T-helper 1 cell treated with Interleukin-12 subunit alpha and Interleukin-12 subunit beta and Interleukin-4 antibody, amounts not matched to agents 30 ng/mL and 1 ng/mL, for 36 hours (primary cell): ENCODE data around the gene SIGLEC11. TPM values are rescaled to one million over a fixed set of nuclear protein-coding genes. Genes with fewer than 3 reads are reported as not detected.
"Not testable (repeated sequence)": the region's sequence is repeated elsewhere in the genome, so short reads cannot be mapped to it uniquely, and the experiment has no call there.

ENCODE experiments used
- intact Hi-C: fragments of 100-400 bp; cut with micrococcal nuclease; formaldehyde crosslinking; loops from one replicate; pipeline ENCODE4 v1.15.1; 2024
- total RNA-seq: library from RNA; stranded (reverse); gene quantifications from 2 replicates; pipeline ENCODE4 v1.2.3, GENCODE V29; 2022

SIGLEC11 gene
- total RNA-seq, 1 donor from 2014 or later, result not detected

DNA sequence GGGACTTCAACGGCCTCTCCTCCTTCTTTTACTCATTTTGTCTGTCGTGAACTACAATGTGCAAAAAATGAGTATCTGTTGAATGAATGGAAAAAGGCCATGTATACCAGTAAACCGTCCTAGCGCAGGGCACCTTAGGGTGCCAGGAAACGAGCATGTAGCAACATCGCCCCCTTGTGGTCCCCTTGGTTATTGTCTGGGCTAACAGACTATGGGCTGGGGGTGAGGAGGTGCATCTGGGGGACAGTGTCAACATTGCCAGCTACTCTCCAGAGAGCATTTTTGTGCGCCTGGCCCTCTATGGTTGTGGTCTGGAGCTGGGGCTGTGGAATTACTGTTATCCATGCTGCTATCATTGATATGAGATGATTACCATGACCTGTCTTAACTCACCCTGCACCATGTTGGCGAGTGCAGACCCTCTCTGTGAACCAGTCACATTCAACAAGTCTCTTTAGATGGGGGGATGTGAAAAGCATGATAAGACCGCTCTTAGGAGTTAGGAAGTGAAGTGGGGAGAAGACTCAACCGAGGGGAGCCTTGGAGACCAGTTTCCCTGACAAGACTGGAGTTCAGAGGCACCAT, 22.8 kb upstream of the SIGLEC11 start:
- intact Hi-C loops, result loop anchor here (1.0 to 10.0 kb wide), 3 partner anchors 46 to 289 kb away; partner anchors contain the start of genes CPT1C, FUZ and MED25

DNA sequence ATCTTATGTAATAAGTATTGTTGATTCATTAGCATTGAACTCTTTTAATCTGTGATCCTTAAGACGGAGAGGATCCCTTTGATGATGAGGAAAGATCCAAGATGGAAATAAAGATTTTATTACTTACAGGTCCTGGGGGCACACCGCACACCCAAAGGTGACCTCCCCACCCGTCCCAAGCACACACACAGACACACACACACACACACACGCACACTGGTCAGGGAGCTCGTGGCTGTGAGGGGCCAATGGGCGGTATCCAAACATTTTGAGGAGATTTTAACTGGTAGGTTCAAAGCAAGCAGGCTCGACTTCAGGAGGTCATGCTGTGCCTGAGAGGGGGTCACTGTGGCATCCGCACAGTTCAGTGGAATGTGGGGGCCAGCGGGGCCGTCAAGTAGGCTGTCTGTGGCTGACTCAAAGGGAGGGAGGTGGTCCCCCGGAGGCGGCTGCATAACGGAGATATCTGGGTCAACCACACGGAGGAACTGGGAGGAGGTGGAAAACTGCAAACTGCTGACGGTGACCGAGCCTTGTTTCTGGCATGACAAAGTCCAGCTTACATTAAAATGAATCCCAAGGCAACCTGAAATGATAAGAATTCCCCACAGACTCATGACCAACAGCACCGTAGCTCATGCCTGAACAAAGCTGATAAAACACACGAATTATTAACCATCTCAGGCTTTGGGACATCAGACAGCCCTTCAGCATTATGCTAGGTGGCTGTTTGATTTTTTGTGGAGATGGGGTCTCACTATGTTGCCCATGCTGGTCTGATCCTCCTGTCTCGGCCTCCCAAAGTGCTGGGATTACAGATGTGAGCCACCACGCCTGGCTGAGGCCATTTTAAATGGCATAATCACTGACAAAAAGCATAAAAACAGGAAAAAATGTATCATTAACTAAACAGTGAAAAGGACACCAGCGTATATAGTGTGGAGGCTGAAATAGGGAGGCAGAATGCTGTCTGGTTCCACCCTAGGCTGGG, 20.9 kb upstream of the SIGLEC11 start:
- intact Hi-C loops, result loop anchor here (10.0 kb wide), 2 partner anchors 167 to 287 kb away; partner anchors contain the start of genes CPT1C, FUZ and MED25

DNA sequence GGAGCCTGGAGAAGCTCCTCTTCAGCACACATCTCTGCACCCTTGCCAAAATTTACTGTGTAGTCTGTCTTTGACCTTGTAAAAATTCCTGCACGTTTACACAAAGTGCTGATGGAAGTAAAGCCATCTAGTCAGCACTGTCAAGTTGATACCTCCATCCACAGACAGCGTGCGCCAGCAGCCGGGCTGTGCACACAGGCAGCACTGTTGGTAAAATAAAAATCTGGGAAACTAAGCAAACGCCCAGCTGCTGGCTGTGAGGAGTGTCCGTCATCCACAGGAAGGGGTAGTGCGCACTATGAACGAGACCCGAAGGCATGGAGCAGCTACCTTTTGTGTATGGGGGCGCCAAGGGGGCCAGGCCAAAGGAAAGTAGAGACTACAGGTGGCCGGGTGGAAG, 17.4 kb upstream of the SIGLEC11 start:
- intact Hi-C loops, result no loop called here

DNA sequence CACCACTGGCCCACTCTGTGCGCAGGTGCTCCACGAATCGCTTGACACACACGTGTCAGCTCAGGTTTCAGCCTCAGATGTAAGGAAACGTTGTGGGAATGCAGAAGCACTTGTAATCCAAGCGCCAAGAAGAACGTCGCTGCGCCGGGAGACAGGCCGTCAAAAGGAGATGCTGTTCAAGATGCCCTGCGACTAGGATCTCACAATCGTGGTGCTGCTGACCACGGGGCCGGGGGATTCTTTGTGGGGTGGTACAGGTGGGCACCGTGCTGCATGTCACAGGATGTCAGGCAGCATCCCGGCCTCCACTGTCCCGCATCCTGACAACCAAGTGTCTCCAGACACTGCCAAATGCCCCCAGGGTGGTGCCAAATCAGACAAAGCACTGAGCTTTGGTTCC, 16.9 kb upstream of the SIGLEC11 start:
- intact Hi-C loops, result no loop called here

DNA sequence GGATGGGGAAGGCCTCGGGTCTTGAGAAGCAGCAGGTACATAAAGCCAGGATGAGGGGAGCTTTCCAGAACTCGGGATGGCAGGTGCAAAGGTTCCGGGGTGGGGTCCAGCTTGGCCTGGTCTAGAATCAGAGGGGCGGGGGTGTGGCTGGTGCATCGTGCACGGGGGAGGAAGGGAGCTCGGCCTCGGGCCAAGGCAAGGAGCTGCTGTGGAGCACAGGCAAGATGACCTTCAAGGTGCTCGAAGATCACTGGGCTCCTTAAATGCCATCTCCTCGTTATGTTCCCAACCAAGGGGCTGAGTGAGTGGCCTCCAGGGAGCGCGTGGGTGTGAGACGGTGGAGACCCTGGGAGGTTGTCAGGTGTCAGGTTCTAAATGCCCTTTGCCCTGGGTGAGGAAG, 16.1 kb upstream of the SIGLEC11 start:
- intact Hi-C loops, result no loop called here

DNA sequence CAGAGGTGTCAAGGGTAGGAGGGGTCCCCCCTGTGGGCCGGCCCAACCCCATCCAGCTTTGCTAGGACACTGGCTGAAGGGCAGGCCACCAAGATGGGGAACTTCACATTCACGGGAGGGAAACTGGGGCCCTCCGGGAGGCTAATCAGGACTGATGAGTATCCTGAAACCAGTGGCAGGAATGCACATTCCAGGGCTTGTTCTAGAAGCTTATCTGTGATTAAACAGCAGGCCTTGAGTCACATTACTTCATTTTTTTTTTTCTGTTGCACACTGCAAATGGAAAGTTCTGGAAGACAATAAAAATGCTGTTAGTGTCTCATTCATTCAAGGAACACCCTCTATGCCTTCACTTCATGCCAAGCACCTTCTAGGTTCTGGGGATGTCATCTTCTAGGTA, 15.5 kb upstream of the SIGLEC11 start:
- intact Hi-C loops, result no loop called here

DNA sequence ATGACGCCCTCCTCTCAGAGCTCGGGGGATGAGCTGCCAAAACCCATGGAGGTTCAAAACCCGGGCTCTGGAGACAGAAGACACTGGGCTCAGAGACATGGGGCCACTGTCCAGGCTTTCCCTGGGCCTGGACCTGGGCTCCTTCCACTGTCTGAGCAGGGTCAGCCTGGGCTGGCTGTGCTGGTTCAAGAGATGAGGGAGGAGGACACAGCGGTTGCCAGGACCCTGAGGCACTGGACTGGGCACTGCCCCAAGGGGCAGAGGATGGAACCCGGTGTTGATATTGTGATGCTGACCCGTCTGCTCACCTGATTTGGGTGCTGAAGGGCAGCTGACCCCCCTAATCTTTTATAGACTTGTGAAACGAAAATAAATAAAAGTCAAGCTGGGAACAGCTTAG, 14.1 kb upstream of the SIGLEC11 start:
- intact Hi-C loops, result no loop called here

DNA sequence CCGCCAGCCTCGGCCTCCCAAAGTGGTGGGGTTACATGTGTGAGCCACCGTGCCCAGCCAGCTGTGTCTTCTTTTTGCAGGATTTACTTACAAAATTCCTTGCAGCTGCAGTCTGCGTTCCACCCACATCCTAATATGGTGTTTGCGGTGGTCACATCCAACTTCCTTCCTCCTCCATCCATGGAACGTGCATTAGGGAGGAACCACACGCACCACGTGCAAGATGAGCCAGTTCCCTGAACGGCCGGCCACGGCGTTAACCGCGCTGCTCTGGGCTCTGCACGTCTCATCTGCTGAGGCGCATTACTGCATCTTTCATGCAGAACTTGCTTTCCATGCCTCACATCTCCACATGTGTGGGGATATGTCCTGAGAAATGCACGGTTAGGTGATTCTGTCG, 13.0 kb upstream of the SIGLEC11 start:
- intact Hi-C loops, result no loop called here

DNA sequence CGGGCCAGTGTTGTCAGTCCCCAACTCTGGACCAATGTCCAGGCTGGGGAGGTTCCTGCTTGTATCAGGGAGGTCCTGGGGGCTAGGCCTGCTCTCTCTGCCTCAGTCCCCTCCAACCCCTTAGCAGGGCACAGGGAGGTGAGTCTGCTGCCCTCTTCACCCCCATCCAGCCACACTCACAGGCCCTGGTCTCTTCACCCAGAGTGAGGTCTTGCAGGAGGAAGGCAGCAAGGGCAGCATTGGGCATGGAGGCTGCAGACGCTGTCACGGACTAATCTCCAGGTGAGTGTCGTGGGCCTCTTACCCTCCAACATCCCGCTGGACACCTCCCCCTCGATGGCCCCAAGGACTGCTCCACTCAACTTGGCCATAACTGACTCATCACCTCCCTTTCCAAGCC, 11.9 kb upstream of the SIGLEC11 start:
- intact Hi-C loops, result no loop called here

DNA sequence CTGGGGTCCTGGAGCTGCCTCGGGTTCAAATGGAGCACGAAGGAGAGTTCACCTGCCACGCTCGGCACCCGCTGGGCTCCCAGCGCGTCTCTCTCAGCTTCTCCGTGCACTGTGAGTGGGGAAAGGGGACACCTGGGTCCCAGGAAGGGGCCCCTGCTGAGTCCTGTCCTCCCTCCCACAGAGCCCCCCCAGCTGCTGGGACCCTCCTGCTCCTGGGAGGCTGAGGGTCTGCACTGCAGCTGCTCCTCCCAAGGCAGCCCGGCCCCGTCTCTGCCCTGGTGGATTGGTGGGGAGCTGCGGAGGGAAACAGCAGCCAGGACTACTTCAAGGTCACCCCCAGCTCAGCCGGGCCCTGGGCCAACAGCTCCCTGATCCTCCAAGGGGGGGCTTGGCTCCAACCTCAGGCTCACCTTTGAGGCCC, 11.0 kb upstream of the SIGLEC11 start:
- intact Hi-C loops, result no loop called here

DNA sequence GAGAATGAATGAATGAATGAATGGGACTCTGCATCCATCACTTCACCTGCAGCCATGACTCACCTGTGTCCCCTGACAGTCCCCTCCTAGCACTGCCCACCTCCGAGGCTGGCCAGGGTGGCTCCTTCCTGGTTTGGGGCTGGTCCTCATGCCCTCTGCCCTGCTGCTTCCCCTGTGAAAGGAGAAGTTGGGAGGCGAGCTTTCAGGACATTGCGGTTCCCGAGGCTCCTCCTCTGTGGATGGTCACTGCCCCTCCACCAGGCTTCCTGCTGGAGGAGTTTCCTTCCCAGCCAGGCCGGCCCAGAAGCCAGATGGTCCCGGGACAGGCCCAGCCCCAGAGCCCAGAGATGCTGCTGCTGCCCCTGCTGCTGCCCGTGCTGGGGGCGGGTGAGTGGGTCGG, 8.4 kb upstream of the SIGLEC11 start:
- intact Hi-C loops, result not testable (repeated sequence)

DNA sequence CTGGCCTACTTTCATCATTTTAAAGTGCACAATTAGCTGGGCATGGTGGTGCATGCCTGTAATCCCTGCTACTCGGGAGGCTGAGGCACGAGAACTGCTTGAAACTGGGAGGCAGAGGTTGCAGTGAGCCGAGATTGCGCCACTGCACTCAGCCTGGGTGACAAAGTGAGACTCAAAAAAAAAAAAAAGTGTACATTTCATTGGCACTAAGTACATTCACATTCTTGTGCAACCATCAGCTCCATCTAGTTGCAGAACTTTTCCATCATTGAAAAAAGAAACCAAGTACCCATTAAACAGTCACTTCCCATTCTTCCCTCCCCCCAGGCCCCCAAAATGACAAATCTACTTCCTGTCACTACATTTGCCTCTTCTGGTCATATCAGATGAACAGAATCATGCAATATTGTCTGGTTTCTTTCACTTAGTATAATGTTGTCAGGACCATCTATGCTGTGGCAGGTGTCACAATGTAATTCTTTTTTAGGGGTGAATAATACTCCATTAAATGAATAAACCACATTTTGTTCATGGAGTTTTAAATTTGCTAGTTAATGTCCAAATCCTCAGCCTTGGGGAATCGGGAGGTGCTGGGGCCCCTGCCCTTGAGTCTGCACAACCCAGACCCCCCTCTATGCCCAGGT, 7.4 kb upstream of the SIGLEC11 start:
- intact Hi-C loops, result no loop called here

DNA sequence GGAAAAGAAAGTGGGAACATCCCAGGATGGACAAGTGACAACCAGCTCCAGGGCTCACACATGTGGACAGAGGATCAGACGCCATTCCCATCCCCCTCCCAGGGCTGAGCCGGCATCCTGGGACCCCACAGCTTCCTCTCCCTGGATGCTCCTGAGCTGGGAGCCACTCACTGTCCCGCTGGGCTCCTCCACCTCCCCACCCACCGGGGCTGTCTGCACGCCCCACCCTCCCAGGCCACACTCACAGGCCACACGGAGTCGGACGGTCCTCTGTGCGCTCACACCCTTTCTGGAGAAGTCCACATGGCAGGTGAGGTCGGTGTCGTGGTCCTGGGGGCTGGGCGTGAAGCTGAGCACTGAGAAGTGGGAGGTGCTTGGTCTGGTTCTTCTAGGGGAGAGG, 1.1 kb downstream of the SIGLEC11 start:
- intact Hi-C loops, result not testable (repeated sequence)

DNA sequence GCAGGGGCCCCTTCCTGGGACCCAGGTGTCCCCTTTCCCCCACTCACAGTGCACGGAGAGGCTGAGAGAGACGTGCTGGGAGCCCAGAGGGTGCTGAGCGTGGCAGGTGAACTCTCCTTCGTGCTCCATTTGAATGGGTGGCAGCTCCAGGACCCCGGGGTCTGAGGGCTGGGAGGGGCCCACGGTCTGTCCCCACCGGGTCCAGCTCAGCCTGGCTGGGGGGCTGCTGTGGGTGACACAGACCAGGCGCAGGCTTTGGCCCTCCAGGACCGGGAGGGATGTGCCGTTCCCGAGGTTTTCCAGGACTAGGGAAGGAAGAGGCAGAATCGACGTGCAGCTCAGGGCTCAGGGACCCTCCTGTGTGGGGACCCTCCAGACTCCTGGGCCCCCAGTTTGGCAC, 2.4 kb downstream of the SIGLEC11 start:
- intact Hi-C loops, result not testable (repeated sequence)

DNA sequence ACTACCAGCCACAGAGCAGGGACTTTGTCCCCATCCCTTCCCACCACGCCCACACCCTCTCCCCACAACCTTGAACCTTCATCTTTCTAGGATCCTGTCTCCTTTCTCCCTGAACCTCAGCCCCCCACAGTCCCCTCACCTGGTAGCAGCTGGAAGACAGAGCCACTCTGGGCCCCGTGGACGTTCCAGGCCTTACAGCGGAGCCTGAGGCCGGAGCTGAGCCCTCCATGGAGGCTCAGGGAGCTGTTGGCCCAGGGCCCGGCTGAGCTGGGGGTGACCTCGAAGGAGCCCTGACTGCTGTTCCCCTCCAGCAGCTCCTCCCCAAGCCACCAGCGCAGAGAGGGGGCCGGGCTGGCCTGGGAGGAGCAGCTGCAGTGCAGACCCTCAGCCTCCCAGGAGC, 2.8 kb downstream of the SIGLEC11 start:
- intact Hi-C loops, result not testable (repeated sequence)

DNA sequence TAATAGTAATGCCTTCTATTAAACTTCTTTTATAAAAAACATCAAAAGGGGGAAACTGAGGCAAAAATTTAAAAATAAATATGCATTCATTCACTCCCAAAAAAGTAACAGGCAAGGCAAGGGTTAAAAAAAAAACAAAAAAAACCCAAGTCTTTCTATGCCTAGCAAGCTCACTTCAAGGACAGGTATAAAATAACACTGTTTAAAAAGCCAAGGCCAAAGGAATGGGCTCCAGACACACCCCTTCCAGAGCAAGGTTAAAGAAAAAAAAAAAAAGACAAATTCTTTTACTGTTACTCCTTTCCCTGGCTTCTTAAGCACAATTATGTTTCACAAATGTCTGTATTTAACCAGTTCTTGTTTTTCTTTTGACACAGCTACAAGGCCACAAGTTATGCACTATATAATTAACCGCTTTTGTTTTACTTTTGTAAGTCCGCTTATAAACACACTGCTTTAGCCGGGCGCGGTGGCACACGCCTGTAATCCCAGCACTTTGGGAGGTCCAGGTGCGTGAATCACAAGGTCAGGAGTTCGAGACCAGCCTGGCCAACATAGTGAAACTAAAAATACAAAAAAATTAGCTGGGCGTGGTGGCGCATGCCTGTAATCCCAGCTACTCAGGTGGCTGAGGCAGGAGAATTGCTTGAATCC, 3.6 kb downstream of the SIGLEC11 start:
- intact Hi-C loops, result no loop called here

DNA sequence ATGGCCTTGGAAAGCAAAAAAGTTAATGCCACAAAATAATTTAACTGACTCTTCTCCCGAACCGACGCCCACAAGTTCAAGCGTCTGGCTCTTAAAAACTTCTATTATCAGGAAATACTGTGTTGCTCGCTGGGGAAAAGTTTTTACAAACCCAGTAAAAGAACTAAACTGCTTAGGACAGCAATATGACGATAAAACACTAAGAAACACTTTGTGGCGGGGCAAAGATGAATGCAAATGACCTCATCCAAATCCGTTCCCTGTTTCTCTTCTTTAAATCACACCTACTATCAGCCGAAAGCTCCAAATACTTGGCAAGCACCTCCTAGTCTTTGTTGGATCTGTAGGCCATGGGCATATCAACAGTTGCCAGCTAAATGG, 4.9 kb downstream of the SIGLEC11 start:
- intact Hi-C loops, result no loop called here

DNA sequence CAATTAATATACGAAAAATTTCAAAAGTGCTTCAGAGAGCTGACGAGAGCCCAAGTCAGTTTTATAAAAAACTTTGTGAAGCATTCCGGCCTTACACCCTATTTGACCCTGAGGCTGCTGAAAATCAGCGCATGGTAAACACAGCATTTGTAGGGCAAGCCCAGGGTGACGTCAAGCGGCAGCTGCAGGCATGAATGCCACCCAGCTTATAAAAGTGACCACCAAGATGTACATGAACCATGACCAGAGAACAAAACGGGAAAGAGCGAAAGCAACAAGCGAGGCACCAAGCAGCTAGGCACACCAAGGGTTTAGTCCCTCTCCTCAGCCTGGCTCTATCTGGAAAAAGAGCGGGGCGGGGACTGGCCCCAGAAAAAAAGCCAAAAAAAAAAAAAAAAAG, 6.0 kb downstream of the SIGLEC11 start:
- intact Hi-C loops, result no loop called here

DNA sequence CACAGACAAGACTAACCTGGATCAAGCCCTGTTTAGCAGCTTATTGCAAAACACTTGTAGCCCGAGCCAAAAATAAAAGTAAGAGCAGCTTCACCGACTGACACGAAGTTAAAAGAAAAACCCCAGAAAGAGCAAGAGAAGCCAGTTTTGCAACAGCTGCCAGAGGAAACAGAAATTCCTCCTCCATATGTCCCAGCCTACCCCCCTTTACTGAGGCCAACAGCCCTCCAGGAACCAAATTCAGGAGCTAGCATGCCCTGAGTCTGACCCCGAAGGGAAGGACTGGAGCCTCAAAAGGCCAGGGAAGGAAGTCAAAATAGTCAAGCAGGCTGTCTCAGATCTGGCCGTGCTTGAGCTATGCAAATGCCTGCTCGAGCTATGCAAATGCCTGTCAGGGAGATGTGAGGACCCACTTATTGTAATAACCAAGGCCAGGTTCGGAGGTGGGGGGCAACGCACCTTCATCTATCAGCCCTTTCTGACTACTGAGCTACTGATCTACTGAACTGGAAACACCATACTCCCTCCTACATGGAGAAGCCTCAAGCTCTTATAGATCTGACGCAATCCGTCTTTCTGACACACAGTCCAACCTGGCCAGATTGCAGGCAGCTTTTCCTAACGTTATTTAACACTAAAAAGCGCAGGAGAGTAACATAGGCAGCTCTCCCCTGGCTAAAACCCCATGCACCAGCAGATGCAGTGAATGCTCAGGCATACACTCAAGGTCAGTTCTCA, 6.7 kb downstream of the SIGLEC11 start:
- intact Hi-C loops, result no loop called here

DNA sequence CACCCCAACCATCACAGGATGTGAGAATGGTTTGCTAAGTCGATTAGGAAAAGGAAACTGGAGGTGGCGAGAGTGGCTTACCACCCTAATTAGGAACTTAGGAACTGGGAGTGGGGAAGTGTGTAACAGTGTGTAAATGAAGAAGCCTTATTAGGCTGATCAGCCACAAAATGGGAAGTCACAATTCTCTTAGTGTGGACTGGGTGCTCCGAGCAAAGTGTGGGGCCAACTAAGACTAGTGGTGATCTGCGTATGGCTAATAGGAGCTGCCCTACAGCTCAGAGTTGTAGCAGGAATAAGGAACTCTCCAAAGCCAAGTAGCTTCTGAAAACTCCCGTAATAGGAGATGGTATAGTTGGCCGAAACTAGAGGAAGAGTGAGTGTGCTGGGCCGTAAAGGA, 7.6 kb downstream of the SIGLEC11 start:
- intact Hi-C loops, result no loop called here

DNA sequence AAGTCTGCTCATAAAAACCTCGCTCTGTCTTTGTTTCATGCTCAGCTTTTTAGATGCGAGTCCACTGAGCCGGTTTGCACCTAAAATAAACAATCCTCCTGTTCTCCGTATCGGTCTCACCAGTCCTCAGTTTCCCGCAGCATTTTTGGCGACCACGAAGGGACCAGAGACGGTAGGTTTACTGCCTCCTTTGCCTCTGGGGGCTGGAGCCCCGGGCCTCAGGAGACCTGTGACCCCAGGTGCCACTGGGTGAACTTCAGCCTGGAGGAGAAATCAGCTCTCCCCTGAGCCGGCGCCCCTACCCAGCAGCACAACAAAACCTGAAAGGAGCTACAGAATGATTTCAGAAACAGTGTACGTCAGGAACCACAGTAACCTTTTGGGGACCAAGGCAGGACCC, 8.1 kb downstream of the SIGLEC11 start:
- intact Hi-C loops, result no loop called here
